Activated naive CD8-positive, alpha-beta T cell treated with anti-CD3 and anti-CD28 coated beads for 36 hours (primary cell): ENCODE data around the gene INSM1. TPM values are rescaled to one million over a fixed set of nuclear protein-coding genes. Genes with fewer than 3 reads are reported as not detected.

Experiments used
- DNase-seq: peaks from one replicate; pipeline ENCODE4 v3.0.0; 2021
- H3K27ac Mint-ChIP-seq: one replicate; pipeline ENCODE4 v1.8.0; 2022; ENCODE audit warnings: mild to moderate bottlenecking, moderate library complexity, mixed read lengths
- H3K27me3 Mint-ChIP-seq: one replicate; pipeline ENCODE4 v1.8.0; 2022; ENCODE audit warnings: mild to moderate bottlenecking, mixed read lengths
- H3K36me3 Mint-ChIP-seq: one replicate; pipeline ENCODE4 v1.8.0; 2021; ENCODE audit warnings: mild to moderate bottlenecking, mixed read lengths
- H3K4me1 Mint-ChIP-seq: one replicate; pipeline ENCODE4 v1.8.0; 2021; ENCODE audit warnings: mixed read lengths
- H3K4me3 Mint-ChIP-seq: one replicate; pipeline ENCODE4 v1.8.0; 2022; ENCODE audit warnings: mild to moderate bottlenecking, moderate library complexity, mixed read lengths
- H3K9me3 Mint-ChIP-seq: one replicate; pipeline ENCODE4 v1.8.0; 2022; ENCODE audit warnings: mixed read lengths
- total RNA-seq, 2 experiments: library from RNA; stranded (reverse); gene quantifications; one replicate each; pipeline ENCODE4 v1.2.3, GENCODE V29; 2021

INSM1 gene
- total RNA-seq, 2 experiments from 2014 or later: 0.19 to 0.34 TPM

DNA sequence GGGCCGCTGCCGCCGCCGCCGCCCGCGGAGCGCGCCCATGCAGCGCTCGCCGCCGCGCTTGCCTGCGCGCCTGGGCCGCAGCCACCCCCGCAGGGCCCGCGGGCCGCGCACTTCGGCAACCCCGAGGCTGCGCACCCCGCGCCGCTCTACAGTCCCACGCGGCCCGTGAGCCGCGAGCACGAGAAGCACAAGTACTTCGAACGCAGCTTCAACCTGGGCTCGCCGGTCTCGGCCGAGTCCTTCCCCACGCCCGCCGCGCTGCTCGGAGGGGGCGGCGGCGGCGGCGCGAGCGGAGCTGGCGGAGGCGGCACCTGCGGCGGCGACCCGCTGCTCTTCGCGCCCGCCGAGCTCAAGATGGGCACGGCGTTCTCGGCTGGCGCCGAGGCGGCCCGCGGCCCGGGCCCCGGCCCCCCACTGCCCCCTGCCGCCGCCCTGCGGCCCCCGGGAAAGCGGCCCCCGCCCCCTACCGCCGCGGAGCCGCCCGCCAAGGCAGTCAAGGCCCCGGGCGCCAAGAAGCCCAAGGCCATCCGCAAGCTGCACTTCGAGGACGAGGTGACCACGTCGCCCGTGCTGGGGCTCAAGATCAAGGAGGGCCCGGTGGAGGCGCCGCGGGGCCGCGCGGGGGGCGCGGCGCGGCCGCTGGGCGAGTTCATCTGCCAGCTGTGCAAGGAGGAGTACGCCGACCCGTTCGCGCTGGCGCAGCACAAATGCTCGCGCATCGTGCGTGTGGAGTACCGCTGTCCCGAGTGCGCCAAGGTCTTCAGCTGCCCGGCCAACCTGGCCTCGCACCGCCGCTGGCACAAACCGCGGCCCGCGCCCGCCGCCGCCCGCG is 730 bp downstream of the INSM1 start:
- peaks cover 11% of the 10 kb centered on the region for H3K4me1 Mint-ChIP-seq
- H3K27me3 Mint-ChIP-seq: peaks cover 81% of the 10 kb centered on the region
- no peaks in the 10 kb centered on the region for H3K9me3 Mint-ChIP-seq
- H3K4me3 Mint-ChIP-seq: no peak overlapping the region
- no peak overlapping the region for H3K27ac Mint-ChIP-seq
- H3K36me3 Mint-ChIP-seq: no peaks in the 10 kb centered on the region
- DNase-seq: peak; percentile 31

DNA sequence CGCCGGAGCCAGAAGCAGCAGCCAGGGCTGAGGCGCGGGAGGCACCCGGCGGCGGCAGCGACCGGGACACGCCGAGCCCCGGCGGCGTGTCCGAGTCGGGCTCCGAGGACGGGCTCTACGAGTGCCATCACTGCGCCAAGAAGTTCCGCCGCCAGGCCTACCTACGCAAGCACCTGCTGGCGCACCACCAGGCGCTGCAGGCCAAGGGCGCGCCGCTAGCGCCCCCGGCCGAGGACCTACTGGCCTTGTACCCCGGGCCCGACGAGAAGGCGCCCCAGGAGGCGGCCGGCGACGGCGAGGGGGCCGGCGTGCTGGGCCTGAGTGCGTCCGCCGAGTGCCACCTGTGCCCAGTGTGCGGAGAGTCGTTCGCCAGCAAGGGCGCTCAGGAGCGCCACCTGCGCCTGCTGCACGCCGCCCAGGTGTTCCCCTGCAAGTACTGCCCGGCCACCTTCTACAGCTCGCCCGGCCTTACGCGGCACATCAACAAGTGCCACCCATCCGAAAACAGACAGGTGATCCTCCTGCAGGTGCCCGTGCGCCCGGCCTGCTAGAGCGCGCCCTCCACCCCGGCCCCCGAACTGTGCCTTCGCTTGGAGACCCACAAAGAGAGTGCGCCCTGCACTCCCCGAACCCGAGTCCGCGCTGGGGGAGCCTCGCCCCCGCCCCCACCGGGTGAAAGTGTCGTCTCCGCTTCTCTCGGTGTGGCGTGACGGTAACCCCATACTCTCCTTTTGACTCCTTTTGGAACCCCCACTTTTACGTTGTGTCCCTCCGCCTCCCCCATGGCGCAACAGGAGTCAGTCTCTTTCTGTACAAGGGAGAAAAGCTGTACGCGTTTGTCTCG is 1.6 kb downstream of the INSM1 start:
- H3K4me3 Mint-ChIP-seq: peak overlapping the region; percentile 46
- H3K9me3 Mint-ChIP-seq: no peaks in the 10 kb centered on the region
- peaks cover 81% of the 10 kb centered on the region for H3K27me3 Mint-ChIP-seq
- no peak overlapping the region for H3K27ac Mint-ChIP-seq
- H3K4me1 Mint-ChIP-seq: peaks cover 11% of the 10 kb centered on the region
- no peaks in the 10 kb centered on the region for H3K36me3 Mint-ChIP-seq
- DNase-seq: peak; percentile 26

DNA sequence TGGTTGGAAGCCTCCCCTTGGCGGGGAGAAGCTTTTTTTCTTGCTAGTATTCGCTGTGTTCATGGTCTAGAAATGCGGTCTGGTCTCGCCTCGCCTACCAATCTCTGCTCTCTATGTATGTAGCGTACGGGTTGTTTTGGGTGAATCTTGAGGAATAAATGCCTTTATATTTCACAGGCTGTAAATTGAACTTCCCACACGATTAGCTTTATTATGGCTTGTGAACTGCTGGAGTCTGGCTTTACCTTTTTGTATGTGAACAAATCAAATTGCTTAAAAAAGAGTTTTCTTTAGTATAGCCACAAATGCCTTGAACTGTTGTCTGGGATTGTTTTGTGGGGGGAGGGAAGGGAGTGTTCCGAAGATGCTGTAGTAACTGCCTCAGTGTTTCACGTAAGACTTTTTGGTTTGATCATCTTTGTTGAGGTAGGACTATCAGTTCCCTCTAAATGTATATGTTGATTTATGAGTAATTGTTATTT is 2.2 kb downstream of the INSM1 start:
- peaks cover 75% of the 10 kb centered on the region for H3K27me3 Mint-ChIP-seq
- H3K9me3 Mint-ChIP-seq: no peaks in the 10 kb centered on the region
- no peak overlapping the region for H3K27ac Mint-ChIP-seq
- no peaks in the 10 kb centered on the region for H3K36me3 Mint-ChIP-seq
- peak overlapping the region; percentile 46 for H3K4me3 Mint-ChIP-seq
- H3K4me1 Mint-ChIP-seq: peaks cover 11% of the 10 kb centered on the region
- DNase-seq: no peak

DNA sequence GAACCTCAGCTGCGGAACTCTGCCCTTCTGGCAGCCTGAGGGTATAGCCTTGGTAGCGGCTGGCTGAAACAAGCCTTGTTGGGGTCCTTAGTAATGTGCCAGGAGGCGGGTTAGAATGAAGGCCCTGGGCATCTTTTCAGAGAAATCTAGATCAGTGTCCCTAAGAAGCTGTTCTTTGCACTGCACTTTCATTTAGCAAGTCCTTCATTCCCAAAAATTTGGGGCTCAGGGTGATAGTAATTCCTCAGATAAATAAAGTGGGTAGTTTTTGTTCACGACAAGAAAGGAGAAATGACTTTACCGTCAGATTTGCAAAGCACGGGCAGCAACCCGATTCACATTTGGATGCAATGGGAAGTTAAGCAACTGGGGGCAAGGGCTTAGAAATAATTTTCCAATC is 3.2 kb downstream of the INSM1 start:
- no peak for DNase-seq
- Mint-ChIP-seq H3K27ac (no peak overlapping the region), H3K9me3 (no peaks in the 10 kb centered on the region), H3K4me1 (peaks cover 6% of the 10 kb centered on the region), H3K27me3 (peaks cover 73% of the 10 kb centered on the region), H3K4me3 (no peak overlapping the region), H3K36me3 (no peaks in the 10 kb centered on the region)

DNA sequence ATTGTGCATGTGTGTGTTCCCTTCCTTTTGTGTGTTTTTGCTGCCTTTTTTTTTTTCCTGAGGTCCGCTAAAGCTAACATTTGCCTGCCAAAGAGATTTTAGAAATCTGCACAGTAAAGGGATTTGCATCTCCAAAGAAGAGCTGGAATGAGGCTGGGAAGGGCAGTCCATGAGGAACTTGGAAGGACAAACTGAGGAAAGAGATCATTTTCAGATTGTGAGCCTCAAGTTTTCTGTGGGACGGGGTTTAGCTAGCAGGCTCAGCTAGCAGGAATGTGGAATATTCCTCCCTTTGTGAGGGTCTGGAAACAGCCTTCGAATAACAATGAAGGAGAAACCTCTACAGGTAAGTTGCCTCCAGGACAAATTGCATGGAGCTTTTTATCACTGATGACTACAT is 3.8 kb downstream of the INSM1 start:
- Mint-ChIP-seq H3K36me3 (no peaks in the 10 kb centered on the region), H3K27me3 (peaks cover 70% of the 10 kb centered on the region), H3K4me1 (peaks cover 5% of the 10 kb centered on the region), H3K9me3 (no peaks in the 10 kb centered on the region), H3K27ac (no peak overlapping the region), H3K4me3 (no peak overlapping the region)
- DNase-seq: no peak

DNA sequence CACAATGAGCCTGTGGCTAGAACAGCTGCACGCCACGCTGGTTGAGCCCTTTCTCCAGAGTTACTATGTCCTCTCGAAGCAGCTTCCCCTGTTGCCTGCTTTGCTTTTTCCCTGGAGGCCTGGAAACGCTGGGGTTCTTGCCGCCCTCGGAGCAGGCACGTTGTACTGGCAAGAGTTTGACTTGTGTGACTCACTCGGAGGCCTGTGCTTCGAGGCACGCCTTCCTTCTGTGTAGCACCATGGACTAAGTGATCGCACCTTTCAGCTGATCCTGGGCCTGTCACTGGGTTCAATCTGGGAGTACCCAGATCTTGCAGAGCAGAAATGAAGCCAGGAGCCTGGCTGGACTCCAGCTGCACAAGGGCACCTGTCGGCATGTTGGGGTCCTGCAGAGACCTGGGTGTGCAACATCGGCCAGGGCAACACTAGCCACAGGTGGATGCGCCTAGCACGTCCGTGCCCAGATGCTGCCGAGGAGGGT is 5.2 kb downstream of the INSM1 start:
- Mint-ChIP-seq H3K27me3 (peaks cover 60% of the 10 kb centered on the region), H3K27ac (no peak overlapping the region), H3K4me3 (no peak overlapping the region), H3K4me1 (peaks cover 3% of the 10 kb centered on the region), H3K9me3 (no peaks in the 10 kb centered on the region), H3K36me3 (no peaks in the 10 kb centered on the region)
- DNase-seq: no peak

DNA sequence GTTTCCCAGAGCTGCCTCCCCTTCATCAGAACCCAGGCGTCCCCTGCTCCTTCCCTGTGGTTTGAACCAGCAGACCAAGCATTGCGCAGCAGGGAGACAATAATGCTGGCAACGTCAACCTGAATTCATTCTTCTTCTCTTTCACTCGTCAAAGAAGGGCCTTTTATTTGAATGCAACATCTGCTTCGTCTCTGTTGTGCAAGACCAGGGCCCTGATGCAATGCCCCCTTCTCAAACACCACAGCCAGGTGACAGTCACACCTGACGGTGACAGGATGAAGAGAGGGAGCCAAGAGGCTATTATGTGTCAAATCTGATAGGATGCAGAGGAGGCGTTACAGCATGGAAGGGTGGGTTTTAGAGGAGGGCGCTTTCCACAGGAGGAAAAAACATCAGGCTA is 8.0 kb downstream of the INSM1 start:
- H3K9me3 Mint-ChIP-seq: no peaks in the 10 kb centered on the region
- H3K27ac Mint-ChIP-seq: no peak overlapping the region
- H3K36me3 Mint-ChIP-seq: no peaks in the 10 kb centered on the region
- peaks cover 61% of the 10 kb centered on the region for H3K27me3 Mint-ChIP-seq
- no peak for DNase-seq
- H3K4me3 Mint-ChIP-seq: no peak overlapping the region
- no peaks in the 10 kb centered on the region for H3K4me1 Mint-ChIP-seq

DNA sequence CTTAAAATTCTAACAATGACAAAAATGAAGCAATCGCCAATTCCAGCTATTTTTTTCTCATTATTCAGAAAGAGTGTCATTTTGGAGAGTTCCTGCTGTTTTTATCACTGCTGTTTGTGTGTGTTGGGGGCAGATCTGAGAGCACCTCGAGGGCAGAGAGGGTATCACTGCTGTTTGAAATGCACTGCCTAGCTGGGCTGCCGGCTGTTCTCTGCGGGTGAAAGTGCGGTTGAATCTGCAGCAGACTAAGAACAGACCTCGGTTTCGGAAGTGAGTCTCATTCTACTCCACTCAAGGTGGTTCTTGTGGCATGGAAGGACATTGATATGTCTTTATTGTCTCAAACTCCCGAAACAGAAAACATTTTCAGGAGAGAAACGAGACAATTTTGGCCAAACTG is 18.3 kb downstream of the INSM1 start:
- Mint-ChIP-seq H3K27ac (no peak overlapping the region), H3K4me3 (no peak overlapping the region), H3K9me3 (no peaks in the 10 kb centered on the region), H3K4me1 (no peaks in the 10 kb centered on the region), H3K27me3 (no peaks in the 10 kb centered on the region), H3K36me3 (no peaks in the 10 kb centered on the region)
- no peak for DNase-seq

DNA sequence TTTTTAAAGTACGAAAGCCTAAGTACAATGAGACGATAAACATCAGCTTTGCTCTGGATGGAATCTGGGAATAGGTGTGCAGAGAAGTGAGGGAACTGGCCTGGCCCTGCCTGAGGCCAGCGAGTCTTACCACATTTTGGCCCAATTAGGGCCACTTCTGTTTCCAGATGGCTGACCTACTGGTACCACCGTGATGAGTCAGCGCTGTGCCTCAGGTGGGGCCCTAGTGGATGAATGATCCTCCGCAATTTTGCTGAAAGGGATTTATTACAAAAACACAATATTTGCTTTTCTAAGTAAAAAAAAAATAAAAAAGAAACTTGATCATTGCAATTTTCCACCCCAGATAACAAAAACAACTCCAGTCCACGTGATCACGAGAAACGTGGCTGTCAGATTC is 22.5 kb downstream of the INSM1 start:
- no peak for DNase-seq
- H3K4me1 Mint-ChIP-seq: no peaks in the 10 kb centered on the region

DNA sequence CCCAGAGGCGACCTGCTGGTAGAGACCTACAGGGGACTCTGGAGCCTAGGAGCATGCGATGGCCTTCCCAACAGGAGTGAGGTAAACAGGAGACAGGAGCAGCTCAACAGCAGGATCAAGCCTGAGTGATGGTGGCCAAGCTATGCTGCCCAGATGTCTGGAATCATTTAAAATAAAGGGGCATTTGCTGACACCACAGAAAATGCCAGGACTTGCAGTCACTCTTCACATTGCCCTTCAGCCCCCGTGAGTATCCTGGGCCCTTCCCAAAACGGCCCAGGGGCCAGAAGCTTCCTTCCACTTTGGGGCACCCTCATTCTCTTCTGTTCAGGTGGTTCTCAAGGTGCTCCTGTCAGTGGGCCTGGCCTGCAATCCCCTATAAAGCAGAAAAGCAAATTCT is 23.2 kb downstream of the INSM1 start:
- H3K4me3 Mint-ChIP-seq: no peak overlapping the region
- H3K36me3 Mint-ChIP-seq: no peaks in the 10 kb centered on the region
- H3K27ac Mint-ChIP-seq: peak overlapping the region; percentile 44
- no peaks in the 10 kb centered on the region for H3K4me1 Mint-ChIP-seq
- DNase-seq: no peak
- no peaks in the 10 kb centered on the region for H3K9me3 Mint-ChIP-seq
- no peaks in the 10 kb centered on the region for H3K27me3 Mint-ChIP-seq

More for the DNA sequence above, 22.5 kb downstream of the INSM1 start:
- H3K9me3 Mint-ChIP-seq: no peaks in the 10 kb centered on the region
- H3K27ac Mint-ChIP-seq: no peak overlapping the region
- H3K4me3 Mint-ChIP-seq: no peak overlapping the region
- H3K27me3 Mint-ChIP-seq: no peaks in the 10 kb centered on the region
- H3K36me3 Mint-ChIP-seq: no peaks in the 10 kb centered on the region

DNA sequence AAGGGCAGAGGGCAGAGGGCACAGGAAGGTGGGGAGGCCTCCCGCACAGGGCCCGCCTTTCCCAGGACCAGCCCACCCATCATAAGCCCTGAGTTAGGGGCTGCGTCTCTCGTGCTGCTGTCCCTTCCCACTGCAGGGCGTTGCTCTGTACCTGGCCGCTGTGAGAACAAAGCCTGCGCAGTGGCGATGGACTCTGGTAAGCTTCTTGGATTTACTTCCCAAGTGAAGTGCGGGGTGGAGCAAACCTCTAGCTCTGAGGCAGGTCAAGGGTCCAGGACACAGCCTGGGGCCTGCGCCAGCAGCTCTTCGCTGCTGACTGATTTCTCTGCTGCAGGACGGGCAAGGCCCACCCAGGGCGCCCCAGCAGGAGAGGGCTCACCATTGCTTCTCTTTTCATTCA is 23.9 kb downstream of the INSM1 start:
- no peak overlapping the region for H3K27ac Mint-ChIP-seq
- no peaks in the 10 kb centered on the region for H3K4me1 Mint-ChIP-seq
- no peaks in the 10 kb centered on the region for H3K27me3 Mint-ChIP-seq
- no peaks in the 10 kb centered on the region for H3K9me3 Mint-ChIP-seq
- DNase-seq: no peak
- no peak overlapping the region for H3K4me3 Mint-ChIP-seq
- H3K36me3 Mint-ChIP-seq: no peaks in the 10 kb centered on the region

DNA sequence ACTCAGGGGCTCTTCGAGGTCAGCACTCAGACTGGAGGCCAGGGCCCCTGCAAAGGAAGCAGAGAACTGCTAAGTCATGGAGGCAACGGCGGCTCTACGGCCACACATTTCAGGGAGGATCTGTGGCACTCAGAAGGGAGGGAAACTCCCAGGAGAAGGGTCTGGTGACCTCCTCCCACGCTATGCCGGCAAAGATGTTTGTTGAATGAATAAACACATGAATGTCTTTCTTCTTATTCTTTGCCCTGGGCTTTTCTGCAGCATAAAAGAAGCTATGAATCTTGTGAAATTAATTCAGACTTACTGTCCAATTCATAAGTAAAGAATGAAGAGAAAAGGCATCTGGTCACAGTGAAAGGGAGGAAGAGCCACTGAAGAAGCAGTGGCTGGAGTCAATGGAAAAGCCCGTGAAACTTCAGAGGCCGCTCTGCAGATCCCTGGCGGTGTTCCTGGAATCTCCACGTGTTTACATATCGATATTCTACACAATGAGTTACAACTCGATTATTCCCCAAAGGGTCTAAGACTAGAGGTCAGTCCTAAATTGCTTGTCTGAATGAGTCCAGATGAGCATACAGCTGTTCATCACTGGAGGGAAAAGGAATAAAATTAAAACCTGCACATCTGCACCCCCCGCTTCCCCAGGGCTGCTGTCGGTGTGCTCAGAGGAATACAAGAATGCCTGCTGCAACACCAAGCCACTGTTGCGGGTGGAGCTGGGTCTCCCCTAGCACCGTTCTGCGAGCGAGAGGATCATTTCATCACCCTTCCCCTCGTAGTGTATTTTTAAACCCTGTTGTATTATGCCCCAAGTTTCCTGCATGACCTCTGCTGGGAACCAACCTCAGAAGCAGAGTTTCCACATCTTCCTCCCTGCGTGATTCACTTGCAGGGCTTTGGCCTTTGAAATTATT is 25.6 kb downstream of the INSM1 start:
- no peak for DNase-seq
- Mint-ChIP-seq H3K4me1 (no peaks in the 10 kb centered on the region), H3K9me3 (no peaks in the 10 kb centered on the region), H3K27me3 (no peaks in the 10 kb centered on the region), H3K27ac (peak overlapping the region; percentile 35), H3K4me3 (no peak overlapping the region), H3K36me3 (no peaks in the 10 kb centered on the region)

DNA sequence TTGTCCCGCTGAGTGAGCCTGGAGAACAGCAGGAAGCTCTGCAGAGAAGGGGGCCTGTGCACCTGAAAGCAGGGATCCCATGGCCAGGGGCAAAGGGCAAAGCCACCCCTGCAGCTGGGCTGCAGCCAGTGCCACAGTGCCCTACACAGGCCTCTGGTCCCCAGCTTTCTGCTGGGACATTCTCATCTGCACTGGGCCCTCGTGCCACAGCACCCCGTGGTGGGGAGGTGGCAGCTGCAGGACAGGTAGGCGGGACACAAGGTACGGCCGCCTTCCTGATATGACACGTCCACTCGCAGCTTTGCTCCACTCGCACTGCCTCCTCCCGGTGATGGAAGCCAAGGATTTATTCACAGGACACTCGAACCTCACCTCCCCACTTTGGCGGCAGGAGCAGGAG is 27.2 kb downstream of the INSM1 start:
- H3K27me3 Mint-ChIP-seq: no peaks in the 10 kb centered on the region
- no peak overlapping the region for H3K4me3 Mint-ChIP-seq
- H3K4me1 Mint-ChIP-seq: no peaks in the 10 kb centered on the region
- no peak for DNase-seq
- H3K9me3 Mint-ChIP-seq: no peaks in the 10 kb centered on the region
- no peak overlapping the region for H3K27ac Mint-ChIP-seq
- H3K36me3 Mint-ChIP-seq: no peaks in the 10 kb centered on the region

DNA sequence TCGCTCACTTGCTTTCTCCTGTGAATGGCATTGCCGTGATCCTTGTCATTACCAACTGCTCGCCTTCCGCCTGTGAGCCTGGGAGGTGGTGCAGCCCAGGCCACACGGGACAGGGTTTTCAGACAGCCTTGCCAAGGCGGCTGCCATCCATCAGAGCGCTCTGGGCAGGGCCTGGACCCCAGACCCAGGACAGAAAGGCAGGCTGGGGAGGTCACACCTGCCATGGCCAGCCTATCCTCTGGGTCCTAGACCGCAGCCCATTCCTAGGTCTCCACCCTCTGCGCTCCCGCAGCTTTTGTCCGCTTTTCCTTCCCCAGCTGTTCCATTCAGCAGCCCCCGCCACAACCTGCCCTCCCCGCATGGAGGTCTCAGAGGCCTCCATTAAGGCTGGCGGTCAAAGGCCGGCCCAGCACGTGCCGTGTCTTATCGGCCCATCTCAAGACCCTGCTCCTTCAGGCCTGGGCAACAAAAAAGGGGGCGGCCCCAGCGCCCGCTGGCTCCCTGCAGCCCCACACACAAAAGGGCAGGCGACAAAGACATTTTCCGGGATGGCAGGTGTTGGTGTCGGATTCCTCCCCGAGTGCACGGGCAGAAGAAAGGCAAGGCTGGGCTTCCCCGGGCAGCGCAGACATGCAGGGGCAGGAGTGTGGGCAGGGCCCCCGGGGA is 28.1 kb downstream of the INSM1 start:
- no peak overlapping the region for H3K4me3 Mint-ChIP-seq
- no peaks in the 10 kb centered on the region for H3K4me1 Mint-ChIP-seq
- DNase-seq: no peak
- H3K27me3 Mint-ChIP-seq: no peaks in the 10 kb centered on the region
- H3K9me3 Mint-ChIP-seq: no peaks in the 10 kb centered on the region
- H3K27ac Mint-ChIP-seq: no peak overlapping the region
- no peaks in the 10 kb centered on the region for H3K36me3 Mint-ChIP-seq
